Superior temporal gyrus (tissue), 1 donor: Measurements from ENCODE around the gene C18orf32.
"Not testable (repeated sequence)": the region's sequence is repeated elsewhere in the genome, so short reads cannot be mapped to it uniquely, and the experiment has no call there.

Experiments
- DNase-seq: peaks from one replicate; pipeline ENCODE4 v3.0.0-alpha.2; 2016; ENCODE audit errors: extremely low spot score

C18orf32 gene

GRCh38 chr18:49486953-49487710 lies at the start of gene C18orf32:
TSS of gene C18orf32 (minus strand) at chr18:49487234. CDS start at chr18:49483748, 3,486 bp downstream.
- peak; percentile 96 for DNase-seq

- DNase-seq = no peak
Observed at GRCh38 chr18:49534846-49535601, 48.0 kb upstream of the C18orf32 start.

DNA sequence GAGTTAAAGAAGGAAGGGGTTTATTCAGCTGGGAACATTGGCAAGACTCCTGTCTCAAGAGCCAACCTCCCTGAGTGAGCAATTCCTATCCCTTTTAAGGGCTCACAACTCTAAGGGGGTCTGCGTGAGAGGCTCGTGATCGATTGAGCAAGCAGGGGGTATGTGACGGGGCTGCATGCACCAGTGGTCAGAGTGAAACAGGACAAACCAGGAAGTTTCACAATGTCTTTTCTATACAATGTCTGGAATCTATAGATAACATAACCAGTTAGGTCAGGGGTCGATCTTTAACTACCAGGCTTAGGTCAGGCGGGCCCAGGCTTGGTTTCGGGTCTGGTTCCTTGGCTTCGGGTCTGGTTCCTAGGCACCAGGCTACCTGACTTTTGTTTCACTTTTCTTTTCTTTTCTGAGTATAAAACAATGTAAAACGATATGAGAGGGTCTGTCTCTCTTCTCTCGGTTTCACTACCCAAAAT lies 44.7 kb upstream of the C18orf32 start:
- DNase-seq = no peak

GRCh38 chr18:49529596-49529995 lies 42.6 kb upstream of the C18orf32 start:
- no peak for DNase-seq

- DNase-seq = no peak
Observed at GRCh38 chr18:49527631-49528327, 40.7 kb upstream of the C18orf32 start.

DNA sequence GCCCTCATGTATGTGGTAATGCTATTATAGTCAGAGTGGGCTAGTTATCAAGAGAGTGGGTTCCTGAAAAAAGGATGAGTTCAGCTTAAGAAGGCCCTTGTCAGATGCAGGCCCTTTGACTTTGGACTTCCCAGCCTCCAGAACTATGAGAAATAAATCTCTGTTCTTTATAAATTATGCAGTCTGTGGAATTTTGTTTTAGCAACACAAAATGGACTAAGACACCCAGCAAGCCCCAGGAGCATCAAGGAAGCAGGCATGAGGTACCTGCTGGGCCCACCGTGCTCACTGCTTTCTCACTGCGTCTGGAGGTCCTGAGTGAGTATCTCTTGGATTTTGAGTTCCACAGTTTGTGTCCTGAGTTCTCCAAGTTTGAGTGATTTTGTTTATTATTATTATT lies 38.9 kb upstream of the C18orf32 start:
- no peak for DNase-seq

DNA sequence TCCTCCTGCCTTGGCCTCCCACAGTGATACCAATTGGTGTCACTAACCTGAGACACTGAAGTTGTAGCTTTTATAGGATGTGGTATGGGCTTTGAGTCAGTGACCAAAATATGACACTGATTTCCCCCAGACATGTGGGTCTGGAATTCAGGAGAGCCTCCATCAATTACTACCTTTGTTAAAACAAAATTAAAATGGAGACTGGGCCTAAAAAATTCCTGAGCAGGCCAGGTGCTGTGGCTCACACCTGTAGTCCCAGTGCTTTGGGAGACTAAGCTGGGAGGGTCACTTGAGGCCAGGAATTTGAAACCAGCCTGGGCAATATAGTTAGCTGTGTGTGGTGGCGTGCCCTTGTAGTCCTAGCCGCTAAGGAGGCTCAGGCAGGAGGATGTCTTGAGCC lies 37.9 kb upstream of the C18orf32 start:
- no peak for DNase-seq

DNA sequence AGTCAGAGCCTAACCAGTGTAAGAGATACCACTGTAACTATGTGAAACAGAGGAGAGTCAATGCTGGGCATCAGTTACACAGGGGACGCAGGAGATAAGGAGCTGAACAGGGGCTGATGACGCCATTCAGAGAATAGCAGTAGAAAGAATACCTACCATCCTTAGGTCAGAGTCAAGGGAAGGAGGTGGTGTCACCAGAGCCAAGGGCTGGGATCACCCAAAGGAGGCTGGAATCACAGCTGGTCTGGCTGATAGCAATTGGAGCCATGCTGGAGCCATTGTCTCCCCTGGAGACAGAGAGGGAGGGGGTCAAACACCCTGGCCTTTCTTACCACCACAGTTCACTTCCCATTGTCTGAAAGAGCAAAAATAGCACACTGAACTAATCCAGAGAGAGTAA lies 37.3 kb upstream of the C18orf32 start:
- no peak for DNase-seq

DNA sequence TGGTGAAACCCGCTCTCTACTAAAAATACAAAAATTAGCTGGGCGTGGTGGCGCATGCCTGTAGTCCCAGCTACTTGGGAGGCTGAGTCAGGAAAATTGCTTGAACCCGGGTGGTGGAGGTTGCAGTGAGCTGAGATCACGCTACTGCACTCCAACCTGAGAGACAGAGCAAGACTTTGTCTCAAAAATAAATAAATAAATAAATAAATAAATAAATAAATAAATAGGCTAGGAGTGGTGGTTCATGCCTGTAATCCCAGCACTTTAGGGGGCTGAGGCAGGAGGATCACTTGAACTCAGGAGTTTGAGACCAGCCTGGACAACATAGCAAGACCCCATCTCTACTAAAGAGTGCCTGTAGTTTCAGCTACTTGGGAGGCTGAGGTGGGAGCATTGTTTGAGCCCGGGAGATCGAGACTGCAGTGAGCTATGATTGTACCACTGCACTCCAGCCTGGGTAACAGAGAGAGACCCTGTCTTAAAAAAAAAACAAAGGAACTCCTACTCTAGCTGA lies 36.6 kb upstream of the C18orf32 start:
- DNase-seq = not testable (repeated sequence)

GRCh38 chr18:49521216-49521835 lies 34.3 kb upstream of the C18orf32 start:
- DNase-seq = no peak

DNA sequence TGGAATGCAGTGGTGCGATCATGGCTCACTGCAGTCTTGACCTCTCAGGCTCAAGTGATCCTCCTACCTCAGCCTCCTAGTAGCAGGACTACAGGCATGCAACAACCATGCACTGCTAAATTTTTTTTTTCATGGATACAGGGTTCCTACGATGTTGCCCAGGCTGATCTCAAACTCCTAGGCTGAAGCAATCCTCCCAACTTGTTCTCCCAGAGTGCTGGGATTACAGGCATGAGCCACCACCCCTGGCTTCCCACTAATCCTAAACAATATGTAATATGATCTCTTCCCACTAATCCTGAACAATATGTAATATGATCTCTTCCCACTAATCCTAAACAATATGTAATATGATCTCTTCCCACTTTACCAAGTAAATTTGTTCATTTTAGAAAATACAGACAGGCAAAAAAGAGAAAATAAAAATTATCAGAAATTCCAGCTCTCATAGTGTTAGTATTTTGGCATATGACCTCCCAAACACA lies 33.7 kb upstream of the C18orf32 start:
- no peak for DNase-seq

DNA sequence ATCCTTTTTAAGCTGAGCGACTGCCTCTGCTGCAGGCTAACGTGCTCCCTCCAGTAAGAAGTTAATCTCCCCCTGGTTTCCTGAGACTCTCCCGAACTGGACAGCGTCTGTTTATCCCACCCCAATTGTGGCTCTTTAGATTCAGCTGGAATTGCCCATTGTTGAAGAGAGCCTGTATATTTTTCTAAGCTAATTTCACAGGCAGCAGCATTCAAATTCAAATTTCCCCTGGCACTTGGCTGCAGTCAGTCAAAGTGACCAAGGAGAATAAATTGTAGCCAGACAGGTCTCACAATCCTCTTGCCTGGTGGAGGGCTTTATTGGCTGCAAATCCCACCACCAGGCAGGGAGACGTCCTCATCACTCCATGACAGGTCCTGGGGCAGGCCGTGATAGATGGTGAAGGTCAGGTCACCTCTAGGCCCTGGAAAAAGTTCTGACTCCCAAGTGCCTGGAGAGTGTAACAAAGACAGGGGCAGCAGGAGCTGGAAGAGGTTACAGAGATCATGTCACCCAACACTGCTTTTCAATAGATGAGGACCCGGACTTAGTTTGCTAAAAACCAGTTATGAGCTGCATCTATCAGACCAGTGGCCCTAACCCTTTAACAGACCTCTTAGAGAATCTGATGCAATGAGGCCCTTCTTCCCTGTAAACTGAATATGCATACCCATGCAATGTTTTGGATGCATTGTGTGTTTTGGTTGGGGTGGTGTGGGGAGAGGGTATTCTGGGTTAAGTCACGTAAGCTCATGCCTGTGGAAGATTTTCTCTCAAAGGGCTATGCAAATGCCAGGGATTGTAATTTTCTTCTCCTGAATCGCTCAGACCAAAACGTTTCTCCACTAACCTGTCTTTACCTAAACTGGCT lies 32.3 kb upstream of the C18orf32 start:
- DNase-seq = no peak

- DNase-seq = no peak
Observed at GRCh38 chr18:49517483-49517882, 30.4 kb upstream of the C18orf32 start.

DNA sequence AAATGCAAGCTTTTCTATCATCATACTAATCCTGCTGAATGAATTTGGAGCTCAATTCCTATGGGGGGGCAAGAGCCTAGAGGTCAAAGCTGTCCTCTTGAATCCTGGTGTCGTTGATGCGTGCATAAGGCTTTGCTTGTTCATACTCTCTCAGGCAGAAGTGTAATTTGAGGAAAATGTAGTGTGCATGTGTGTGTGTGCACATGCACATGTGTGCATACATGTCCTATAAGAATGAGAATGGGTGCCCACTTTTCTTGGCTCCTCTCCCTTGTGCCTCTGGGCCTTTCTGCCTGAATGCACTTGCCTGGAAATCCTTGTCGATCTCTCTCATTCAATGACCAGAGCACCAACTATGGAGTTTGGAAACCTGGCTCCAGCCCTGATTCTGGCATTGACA lies 28.5 kb upstream of the C18orf32 start:
- DNase-seq = no peak

GRCh38 chr18:49515003-49515402 lies 28.0 kb upstream of the C18orf32 start:
- not testable (repeated sequence) for DNase-seq

DNA sequence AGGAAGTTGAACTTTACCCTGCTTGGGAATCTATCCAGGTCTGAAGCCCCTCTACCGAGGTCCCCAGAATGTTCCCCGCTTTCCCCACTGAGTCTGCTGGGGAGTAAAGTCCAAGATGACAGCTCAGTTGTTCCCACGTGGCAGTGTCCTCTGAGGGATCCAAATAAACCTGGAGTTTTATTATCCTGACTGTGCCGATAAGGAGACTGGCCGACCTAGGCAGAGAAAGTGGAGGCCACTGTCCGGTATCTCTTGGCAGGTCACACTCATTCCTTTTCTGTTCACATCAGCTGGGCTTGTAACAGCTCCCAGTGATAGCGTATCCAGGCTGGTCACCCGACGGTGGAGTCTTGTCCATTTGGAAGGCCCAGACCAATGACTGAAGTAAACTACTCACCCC lies 27.5 kb upstream of the C18orf32 start:
- DNase-seq = no peak

DNA sequence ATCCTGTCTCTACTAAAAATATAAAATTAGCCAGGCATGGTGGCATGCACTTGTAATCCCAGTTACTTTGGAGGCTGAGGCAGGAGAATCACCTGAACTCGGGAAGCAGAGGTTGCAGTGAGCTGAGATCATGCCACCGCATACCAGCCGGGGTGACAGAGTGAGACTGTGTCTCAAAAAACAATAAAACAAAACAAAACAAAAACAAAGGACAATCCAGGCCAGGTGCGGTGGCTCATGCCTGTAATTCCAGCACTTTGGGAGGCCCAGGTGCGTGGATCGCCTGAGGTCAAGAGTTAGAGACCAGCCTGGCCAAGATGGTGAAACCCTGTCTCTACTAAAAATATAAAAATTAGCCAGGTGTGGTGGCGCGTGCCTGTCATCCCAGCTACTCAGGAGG lies 25.8 kb upstream of the C18orf32 start:
- not testable (repeated sequence) for DNase-seq

DNA sequence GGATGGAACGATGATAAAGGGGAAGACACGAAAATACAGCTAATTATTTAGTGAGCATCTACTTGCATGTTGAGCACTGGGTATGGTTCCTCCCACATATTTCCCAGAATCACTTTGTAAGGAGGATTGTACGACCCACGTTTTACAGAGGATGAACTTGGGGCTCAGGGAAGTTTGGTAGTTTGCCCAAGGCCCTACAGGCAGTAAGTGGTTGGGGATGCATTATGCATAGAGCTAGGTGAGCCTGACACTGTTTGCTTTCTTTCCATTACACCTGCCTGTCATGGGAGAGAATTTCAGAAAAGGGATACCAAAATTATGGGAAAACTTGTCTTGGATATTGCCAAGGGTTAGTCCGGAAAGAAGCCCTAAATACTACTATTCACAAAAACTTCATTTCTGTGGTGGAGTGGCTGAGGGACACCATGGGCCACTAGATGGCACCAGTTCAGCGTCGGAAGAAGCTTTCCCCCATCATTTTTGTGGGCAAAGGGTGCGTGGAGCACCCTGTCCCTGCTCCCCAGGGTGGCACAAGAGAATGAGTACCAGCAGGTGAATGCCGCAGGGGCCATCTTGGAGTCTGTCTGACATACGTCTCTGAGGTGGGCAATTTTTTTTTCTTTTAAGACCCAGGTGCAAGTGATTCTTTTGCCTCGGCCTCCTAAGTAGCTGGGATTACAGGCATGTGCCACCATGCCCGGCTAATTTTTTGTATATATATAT lies 23.5 kb upstream of the C18orf32 start:
- peak; percentile 80 for DNase-seq

DNA sequence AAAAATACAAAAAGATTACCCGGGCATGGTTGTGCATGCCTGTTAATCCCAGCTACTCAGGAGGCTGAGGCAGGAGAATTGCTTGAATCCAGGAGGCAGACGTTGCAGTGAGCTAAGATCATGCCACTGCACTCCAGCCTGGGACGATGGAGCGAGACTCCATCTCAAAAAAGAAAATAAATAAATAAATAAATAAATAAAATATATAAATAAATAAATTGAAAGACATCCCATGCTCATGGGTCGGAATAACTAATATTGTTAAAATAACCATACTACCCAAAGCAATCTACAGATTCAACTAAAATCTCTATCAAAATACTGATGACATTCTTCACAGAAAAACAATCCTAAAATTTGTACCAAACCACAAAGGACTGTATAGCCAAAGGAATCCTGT lies 19.4 kb upstream of the C18orf32 start:
- DNase-seq = not testable (repeated sequence)

GRCh38 chr18:49503931-49504330 lies 16.9 kb upstream of the C18orf32 start:
- DNase-seq = no peak
